BJ (cell line): ENCODE measurements around the gene CH25H. TPM values are rescaled to one million over a fixed set of nuclear protein-coding genes. Genes with fewer than 3 reads are reported as not detected.
"Not testable (repeated sequence)": the region's sequence is repeated elsewhere in the genome, so short reads cannot be mapped to it uniquely, and the experiment has no call there.

Experiments
- CTCF ChIA-PET: fragments of 350-600 bp; formaldehyde crosslinking; extraction: SDS; loops from one replicate; lab custom pipeline; 2021; ENCODE audit warnings: antibody characterized with exemption, inconsistent platforms; lab: Yijun Ruan, JAX
- POLR2A ChIA-PET: fragments of 300-600 bp; sonication (Branson Sonifier 250); formaldehyde crosslinking; extraction: SDS; loops from one replicate; lab custom pipeline; 2021; ENCODE audit warnings: antibody characterized with exemption; lab: Charles Lee
- DNase-seq: peaks from one replicate; pipeline ENCODE4 v3.0.0-alpha.2; 2011; ENCODE audit warnings: low read depth
- H3K27me3 ChIP-seq: 2 replicates; pipeline ENCODE4 v1.6.0; 2011; ENCODE audit warnings: low read length; ENCODE audit not compliant: control insufficient read depth, insufficient read depth
- H3K36me3 ChIP-seq: 2 replicates; pipeline ENCODE4 v1.5.1; 2011; ENCODE audit warnings: low read length; ENCODE audit not compliant: control insufficient read depth, insufficient read depth
- H3K4me3 ChIP-seq: 2 replicates; pipeline ENCODE4 v1.5.1; 2011; ENCODE audit warnings: low read depth, mild to moderate bottlenecking, control low read depth, low read length
- CTCF ChIP-seq: IDR thresholded peaks from 2 replicates; pipeline ENCODE4 v1.5.1; 2011; ENCODE audit warnings: low read depth, mild to moderate bottlenecking, control low read depth, inconsistent platforms, low read length, moderate library complexity; ENCODE audit not compliant: insufficient read depth
- polyA minus RNA-seq: library from RNA; depleted of rRNA, polyadenylated mRNA; stranded (reverse); fragments of >200 nt; gene quantifications from 2 replicates; pipeline ENCODE4 v1.2.3, GENCODE V29; 2011; rRNA and poly(A)+ RNA removed
- polyA plus RNA-seq: library from polyadenylated mRNA; depleted of rRNA; stranded (reverse); fragments of >200 nt; gene quantifications from 2 replicates; pipeline ENCODE4 v1.2.3, GENCODE V29; 2011; rRNA removed

Gene CH25H, protein sequence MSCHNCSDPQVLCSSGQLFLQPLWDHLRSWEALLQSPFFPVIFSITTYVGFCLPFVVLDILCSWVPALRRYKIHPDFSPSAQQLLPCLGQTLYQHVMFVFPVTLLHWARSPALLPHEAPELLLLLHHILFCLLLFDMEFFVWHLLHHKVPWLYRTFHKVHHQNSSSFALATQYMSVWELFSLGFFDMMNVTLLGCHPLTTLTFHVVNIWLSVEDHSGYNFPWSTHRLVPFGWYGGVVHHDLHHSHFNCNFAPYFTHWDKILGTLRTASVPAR
- polyA plus RNA-seq: 0.53 and 0.86 TPM in 2 replicates
- polyA minus RNA-seq: 0.71 and 1.1 TPM in 2 replicates

DNA sequence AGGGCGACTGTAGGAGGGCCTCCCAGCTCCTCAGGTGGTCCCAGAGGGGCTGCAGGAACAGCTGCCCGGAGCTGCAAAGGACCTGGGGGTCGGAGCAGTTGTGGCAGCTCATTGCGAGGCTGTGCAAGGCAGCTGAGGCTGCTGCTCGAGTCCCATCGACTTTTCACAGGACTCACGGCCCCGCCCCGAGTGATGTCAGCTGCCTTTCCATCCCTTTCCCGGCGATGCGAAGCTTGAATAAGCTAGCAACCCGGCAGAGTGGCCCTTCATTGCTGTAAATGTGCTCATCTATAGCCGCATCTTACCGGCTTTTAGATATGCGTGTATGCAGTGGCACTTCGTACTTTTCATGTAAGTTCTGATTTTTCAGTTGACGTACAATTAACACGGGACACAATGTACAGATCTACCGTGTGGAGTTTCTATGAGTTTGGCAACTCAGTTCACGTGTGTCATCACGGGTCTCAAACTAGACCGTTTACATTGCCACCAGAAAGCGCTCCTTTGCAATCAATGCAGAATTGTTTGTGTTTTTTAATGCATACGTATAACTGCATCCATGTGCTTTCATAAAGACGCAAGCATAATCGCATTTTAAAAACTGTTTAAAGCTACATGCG is at the start of gene CH25H:
Gene CH25H (minus strand): TSS at position 137 of the 620 bp plus-strand sequence. CDS start 25 bp downstream, at position 112.
- ChIA-PET POLR2A (interaction anchor here (0.5 to 0.7 kb wide), 2 partner anchors 116 to 173 kb away, joined by 3 to 4 read pairs; no protein-coding TSS in a partner anchor), CTCF (interaction anchor here (1.0 to 2.9 kb wide), 5 partner anchors 8 to 181 kb away, joined by 3 to 21 read pairs (median 6); no protein-coding TSS in a partner anchor)
- Histone ChIP-seq H3K27me3 (peaks cover 7% of the 10 kb centered on the region), H3K36me3 (no peaks in the 10 kb centered on the region), H3K4me3 (peak within 1 kb of the TSS; percentile 36)
- no peak for DNase-seq
- TF ChIP-seq CTCF: no peak

- no peak for DNase-seq
- TF ChIP-seq CTCF: no peak
- Histone ChIP-seq H3K4me3 (no peak overlapping the region), H3K27me3 (no peaks in the 10 kb centered on the region), H3K36me3 (no peaks in the 10 kb centered on the region)
- CTCF ChIA-PET: interaction anchor here (1.2 to 1.7 kb wide), 3 partner anchors 25 to 113 kb away, joined by 3 to 8 read pairs (median 3); no protein-coding TSS in a partner anchor
- POLR2A ChIA-PET: no interaction called here
These were observed 49.2 kb upstream of the CH25H start for GRCh38 chr10:89256340-89256739.

DNA sequence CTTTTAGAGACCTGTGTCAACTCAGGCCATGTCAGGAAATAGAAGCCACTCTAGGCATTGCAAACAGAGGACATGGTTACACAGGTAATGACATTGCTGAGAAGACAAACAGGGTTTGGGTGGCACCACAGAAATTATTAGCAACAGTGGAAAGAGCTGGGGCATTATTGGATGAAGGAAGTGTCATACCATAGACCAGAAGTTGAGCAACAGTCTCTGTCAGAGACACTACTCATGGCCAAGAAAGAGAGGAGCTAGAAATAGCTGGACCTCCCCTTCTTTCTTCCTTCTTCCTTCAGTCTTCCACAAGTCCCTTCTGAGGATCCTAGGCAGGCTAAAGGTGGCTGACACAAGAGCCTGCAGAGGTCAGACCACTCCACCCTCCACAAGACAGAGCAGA is 48.7 kb upstream of the CH25H start:
- no peak for TF ChIP-seq CTCF
- ChIA-PET CTCF (interaction anchor here (1.2 to 1.7 kb wide), 3 partner anchors 25 to 114 kb away, joined by 3 to 8 read pairs (median 3); no protein-coding TSS in a partner anchor), POLR2A (no interaction called here)
- no peak for DNase-seq
- no peaks in the 10 kb centered on the region for H3K27me3 ChIP-seq
- no peak overlapping the region for H3K4me3 ChIP-seq
- no peaks in the 10 kb centered on the region for H3K36me3 ChIP-seq

DNA sequence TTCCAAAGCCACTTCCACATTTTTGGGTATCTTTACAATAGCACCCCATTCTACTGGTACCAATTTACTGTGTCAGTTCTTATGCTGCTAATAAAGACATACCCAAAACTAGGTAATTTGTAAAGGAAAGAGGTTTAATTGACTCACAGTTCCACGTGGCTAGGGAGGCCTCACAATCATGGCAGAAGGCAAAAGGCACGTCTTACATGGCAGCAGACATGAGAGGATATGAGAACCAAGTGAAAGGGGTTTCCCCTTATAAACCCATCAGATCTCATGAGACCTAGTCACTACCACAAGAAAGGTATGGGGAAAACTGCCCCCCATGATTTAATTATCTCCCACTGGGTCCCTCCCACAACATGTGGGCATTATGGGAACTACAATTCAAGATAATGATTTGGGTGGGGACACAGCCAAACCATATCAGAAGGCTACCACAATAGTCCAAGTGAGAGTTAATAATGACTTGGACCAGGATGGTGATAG is 48.0 kb upstream of the CH25H start:
- H3K36me3 ChIP-seq, H3K4me3 ChIP-seq, POLR2A ChIA-PET, DNase-seq, H3K27me3 ChIP-seq: not testable (repeated sequence)
- CTCF ChIA-PET: interaction anchor here (1.4 to 1.7 kb wide), 2 partner anchors 37 to 114 kb away, joined by 3 to 8 read pairs; no protein-coding TSS in a partner anchor

- no peak for TF ChIP-seq CTCF
- DNase-seq: no peak
- ChIA-PET CTCF (interaction anchor here (0.7 to 2.1 kb wide), 5 partner anchors 35 to 312 kb away, joined by 3 to 14 read pairs (median 4); no protein-coding TSS in a partner anchor), POLR2A (no interaction called here)
- Histone ChIP-seq H3K4me3 (no peak overlapping the region), H3K36me3 (no peaks in the 10 kb centered on the region), H3K27me3 (no peaks in the 10 kb centered on the region)
These were observed 45.1 kb upstream of the CH25H start for GRCh38 chr10:89252225-89252585.
